Panc1 (cell line): ENCODE data around the gene DDOST. TPM values are rescaled to one million over a fixed set of nuclear protein-coding genes. Genes with fewer than 3 reads are reported as not detected.
"Not testable (repeated sequence)": the region's sequence is repeated elsewhere in the genome, so short reads cannot be mapped to it uniquely, and the experiment has no call there.

Experiments
- ATAC-seq: fragments of 200-7000 bp; cut with Tn5 transposase; 2 replicates; pipeline ENCODE4 v1.9.1; 2020; ENCODE audit warnings: mild to moderate bottlenecking, moderate library complexity
- BruUV-seq: library from RNA; stranded (reverse); fragments of 400-500 nt; replicated peaks from 2 replicates; lab custom pipeline; 2021; lab: Mats Ljungman, UMichigan
- CTCF ChIA-PET: fragments of 300-600 bp; sonication (Branson Sonifier 250); formaldehyde crosslinking; loops from one replicate; lab custom pipeline; 2022; ENCODE audit warnings: antibody characterized with exemption; lab: Charles Lee
- POLR2A ChIA-PET: fragments of 300-600 bp; sonication (Branson Sonifier 250); formaldehyde crosslinking; loops from one replicate; lab custom pipeline; 2022; ENCODE audit warnings: antibody characterized with exemption; lab: Charles Lee
- DNase-seq: peaks from one replicate; pipeline ENCODE4 v3.0.0-alpha.2; 2010; ENCODE audit warnings: low read depth, low spot score
- H3K27ac ChIP-seq: 2 replicates; pipeline ENCODE4 v1.5.1; 2011; ENCODE audit warnings: mild to moderate bottlenecking, low read length, inconsistent platforms
- H3K27me3 ChIP-seq: fragments of 200-500 bp; sonication (Bioruptor generic); 2 replicates; pipeline ENCODE4 v1.6.0; 2014; ENCODE audit warnings: low read length, inconsistent platforms; ENCODE audit not compliant: control insufficient read depth, insufficient read depth
- H3K36me3 ChIP-seq: fragments of 200-500 bp; sonication (Bioruptor generic); 2 replicates; pipeline ENCODE4 v1.5.1; 2014; ENCODE audit warnings: inconsistent platforms, mild to moderate bottlenecking, low read length, moderate library complexity; ENCODE audit not compliant: control insufficient read depth, insufficient read depth
- H3K4me1 ChIP-seq: 2 replicates; pipeline ENCODE4 v1.5.1; 2011; ENCODE audit warnings: inconsistent platforms, mild to moderate bottlenecking, low read length, moderate library complexity; ENCODE audit not compliant: control insufficient read depth, insufficient read depth
- H3K4me3 ChIP-seq, 2 experiments: 2 replicates each; pipeline ENCODE4 v1.5.1; 2011 to 2012; ENCODE audit warnings: low read depth in 2 of 2, low read length in 2 of 2, mild to moderate bottlenecking in 2 of 2, inconsistent platforms in 1 of 2, moderate library complexity in 1 of 2
- H3K9me3 ChIP-seq: fragments of 200-500 bp; sonication (Bioruptor generic); 2 replicates; pipeline ENCODE4 v1.5.1; 2014; ENCODE audit warnings: low read depth, mild to moderate bottlenecking, inconsistent platforms, low read length, moderate library complexity; ENCODE audit not compliant: control insufficient read depth, insufficient read depth
- CTCF ChIP-seq: fragments of 450-650 bp; IDR thresholded peaks from 2 replicates; pipeline ENCODE4 v1.5.1; 2017; ENCODE audit warnings: mild to moderate bottlenecking
- POLR2AphosphoS5 ChIP-seq: IDR thresholded peaks from 2 replicates; pipeline ENCODE4 v1.6.1; 2012; ENCODE audit warnings: mild to moderate bottlenecking, low read depth, low read length, moderate library complexity
- REST ChIP-seq, 2 experiments: IDR thresholded peaks; 2 replicates each; pipeline ENCODE4 v1.6.1; 2011 to 2012; ENCODE audit warnings: low read depth in 2 of 2, control low read depth in 1 of 2, low read length in 1 of 2, mild to moderate bottlenecking in 1 of 2, moderate library complexity in 1 of 2; ENCODE audit not compliant: insufficient read depth in 1 of 2
- SIN3A ChIP-seq: IDR thresholded peaks from 2 replicates; pipeline ENCODE4 v1.6.1; 2012; ENCODE audit warnings: low read depth, mild to moderate bottlenecking, low read length, moderate library complexity, borderline replicate concordance; ENCODE audit not compliant: insufficient read depth
- TCF7L2 ChIP-seq: IDR thresholded peaks from 2 replicates; pipeline ENCODE4 v1.6.1; 2011; ENCODE audit warnings: mild to moderate bottlenecking, low read depth, low read length, inconsistent platforms
- in situ Hi-C: cut with HindIII; loops from 2 replicates; pipeline ENCODE4 v1.10.0; 2016; ENCODE audit warnings: low sequenced_read_pairs, low pct_unique_long_range_greater_than_20kb
- intact Hi-C: fragments of 100-400 bp; cut with micrococcal nuclease; formaldehyde crosslinking; loops from one replicate; pipeline ENCODE4 v1.10.0; 2022; ENCODE audit not compliant: unreplicated experiment
- total RNA-seq: library from RNA; stranded (reverse); gene quantifications from one replicate; pipeline ENCODE4 v1.2.1, GENCODE V29; 2021; ENCODE audit not compliant: unreplicated experiment

DDOST gene
- total RNA-seq, 1 experiment from 2014 or later: 337 TPM

- peaks cover 31% of the 10 kb centered on the region for H3K4me1 ChIP-seq
- H3K9me3 ChIP-seq: no peaks in the 10 kb centered on the region
- BruUV-seq: no TSS peak
- ATAC-seq (no peak), DNase-seq (no peak)
- no peak overlapping the region; the same call in 1 of the 2 replicates for H3K27ac ChIP-seq
- intact Hi-C loops: no loop called here
- ChIA-PET CTCF (no interaction called here), POLR2A (interaction anchor here (0.5 kb wide), 1 partner anchor 1704 kb away, joined by 7 read pairs; no protein-coding TSS in a partner anchor)
- no peaks in the 10 kb centered on the region for H3K36me3 ChIP-seq
- TF ChIP-seq POLR2AphosphoS5 (no peak), TCF7L2 (no peak), SIN3A (no peak)
- H3K4me3 ChIP-seq: no peak overlapping the region
- H3K27me3 ChIP-seq: no peaks in the 10 kb centered on the region
- in situ Hi-C loops: no loop called here
Measured at GRCh38 chr1:20609541-20609940, 51.6 kb downstream of the DDOST start.

- BruUV-seq, H3K9me3 ChIP-seq, DNase-seq, H3K27ac ChIP-seq, H3K36me3 ChIP-seq, POLR2A ChIA-PET, H3K4me3 ChIP-seq, ATAC-seq, intact Hi-C loops, in situ Hi-C loops, H3K27me3 ChIP-seq, H3K4me1 ChIP-seq: not testable (repeated sequence)
- CTCF ChIA-PET: interaction anchor here (0.6 kb wide), 1 partner anchor 39 kb away, joined by 3 read pairs; no protein-coding TSS in a partner anchor
Measured at GRCh38 chr1:20606801-20607570, 54.2 kb downstream of the DDOST start.

- no peak for ATAC-seq
- TF ChIP-seq CTCF (no peak), TCF7L2 (no peak), POLR2AphosphoS5 (no peak), SIN3A (no peak), REST (IDR thresholded peaks at IDR 0.05; ENCODE audit: insufficient read depth in 1 of 2, low read depth in 2 of 2, low read length in 1 of 2) (no peak)
- Histone ChIP-seq H3K4me1 (no peaks in the 10 kb centered on the region; the same call in 1 of the 2 replicates), H3K27ac (no peak overlapping the region), H3K36me3 (no peaks in the 10 kb centered on the region), H3K4me3 (no peak overlapping the region), H3K9me3 (no peaks in the 10 kb centered on the region), H3K27me3 (no peaks in the 10 kb centered on the region)
- intact Hi-C loops (no loop called here), in situ Hi-C loops (no loop called here)
- CTCF ChIA-PET: no interaction called here
- no peak for DNase-seq
- POLR2A ChIA-PET: no interaction called here
- no TSS peak for BruUV-seq
Measured at GRCh38 chr1:20604678-20605077, 56.5 kb downstream of the DDOST start.
